T-helper 2 cell treated with Interferon-gamma antibody and Interleukin-4, amounts not matched to agents 5 μg/mL and 100 μg/mL, for 36 hours (primary cell): Measurements from ENCODE around the gene NELFA.
"Not testable (repeated sequence)": the region's sequence is repeated elsewhere in the genome, so short reads cannot be mapped to it uniquely, and the experiment has no call there.

Experiments used
- DNase-seq: peaks from one replicate; pipeline ENCODE4 v3.0.0; 2021; ENCODE audit warnings: low spot score
- H3K27ac Mint-ChIP-seq: one replicate; pipeline ENCODE4 v1.8.0; 2021; ENCODE audit warnings: mild to moderate bottlenecking, mixed read lengths
- H3K27me3 Mint-ChIP-seq: one replicate; pipeline ENCODE4 v1.8.0; 2021; ENCODE audit warnings: low read depth, mixed read lengths
- H3K36me3 Mint-ChIP-seq: one replicate; pipeline ENCODE4 v1.8.0; 2021; ENCODE audit warnings: low read depth, mixed read lengths
- H3K4me1 Mint-ChIP-seq: one replicate; pipeline ENCODE4 v1.8.0; 2021; ENCODE audit warnings: low read depth, mixed read lengths
- H3K4me3 Mint-ChIP-seq: one replicate; pipeline ENCODE4 v1.8.0; 2022; ENCODE audit warnings: mild to moderate bottlenecking, moderate library complexity, mixed read lengths
- H3K9me3 Mint-ChIP-seq: one replicate; pipeline ENCODE4 v1.8.0; 2021; ENCODE audit warnings: mixed read lengths

The NELFA gene

GRCh38 chr4:2015008-2015407 is 6.2 kb upstream of the NELFA start:
- Mint-ChIP-seq H3K4me1 (peaks cover 8% of the 10 kb centered on the region), H3K27me3 (peaks cover 25% of the 10 kb centered on the region), H3K9me3 (no peaks in the 10 kb centered on the region), H3K36me3 (no peaks in the 10 kb centered on the region), H3K4me3 (no peak overlapping the region), H3K27ac (no peak overlapping the region)
- DNase-seq = no peak

- Mint-ChIP-seq H3K27ac (no peak overlapping the region), H3K4me3 (no peak overlapping the region), H3K36me3 (peaks cover 2% of the 10 kb centered on the region), H3K9me3 (no peaks in the 10 kb centered on the region), H3K27me3 (peaks cover 21% of the 10 kb centered on the region), H3K4me1 (peaks cover 16% of the 10 kb centered on the region)
- DNase-seq = no peak
Observed at GRCh38 chr4:2011583-2011982, 2.8 kb upstream of the NELFA start.

DNA sequence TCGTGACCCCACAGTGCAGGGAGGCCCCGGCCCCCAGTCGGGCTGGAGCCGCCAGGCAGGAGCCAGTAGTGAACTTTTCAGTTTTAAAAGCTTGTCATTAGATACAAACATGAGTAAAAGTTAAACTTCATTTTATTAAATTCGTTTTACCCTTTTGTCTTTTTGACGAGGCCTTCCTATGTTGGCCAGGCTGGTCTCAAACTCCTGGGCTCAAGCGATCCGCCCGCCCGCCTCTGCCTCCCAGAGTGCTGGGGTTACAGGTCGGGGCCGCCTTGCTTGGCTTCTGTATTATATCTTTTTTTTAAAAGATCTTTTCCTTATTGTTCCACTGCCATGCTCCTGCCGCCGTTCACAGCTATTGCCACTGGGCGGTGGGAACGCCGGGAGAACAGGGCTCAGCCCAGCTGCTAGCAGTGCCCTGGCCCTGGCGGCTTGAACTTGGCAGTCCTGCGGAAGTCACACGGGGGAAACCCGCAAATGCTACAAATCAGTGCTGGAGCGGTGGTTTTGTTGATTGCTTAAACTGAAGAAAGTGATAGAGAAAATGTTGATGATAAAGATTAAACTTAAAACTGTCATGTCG is 968 bp upstream of the NELFA start:
- Mint-ChIP-seq H3K4me1 (peaks cover 28% of the 10 kb centered on the region), H3K36me3 (peaks cover 13% of the 10 kb centered on the region), H3K4me3 (peak overlapping the region; percentile 91)

DNA sequence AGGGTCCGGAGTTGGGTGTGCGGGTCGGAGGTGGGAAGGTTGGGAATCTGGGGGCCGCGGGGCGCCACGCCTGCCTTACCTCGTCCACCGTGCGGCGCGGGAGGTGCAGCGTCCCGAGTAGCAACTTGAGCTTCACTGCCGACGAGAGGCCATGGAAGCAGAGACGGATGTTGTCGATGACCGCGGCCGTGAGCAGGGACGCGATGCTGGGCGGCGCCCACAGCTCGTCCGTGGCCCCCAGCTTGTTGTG is 178 bp downstream of the NELFA start:
- Mint-ChIP-seq H3K9me3 (no peaks in the 10 kb centered on the region), H3K27me3 (peaks cover 10% of the 10 kb centered on the region), H3K36me3 (peaks cover 13% of the 10 kb centered on the region), H3K4me3 (peak overlapping the region; percentile 91), H3K27ac (peak overlapping the region; percentile 89), H3K4me1 (peaks cover 28% of the 10 kb centered on the region)
- DNase-seq = no peak

More for the DNA sequence above, 968 bp upstream of the NELFA start:
- H3K27ac Mint-ChIP-seq = peak overlapping the region; percentile 91
- peaks cover 17% of the 10 kb centered on the region for H3K27me3 Mint-ChIP-seq
- peak; percentile 45 for DNase-seq
- no peaks in the 10 kb centered on the region for H3K9me3 Mint-ChIP-seq

DNA sequence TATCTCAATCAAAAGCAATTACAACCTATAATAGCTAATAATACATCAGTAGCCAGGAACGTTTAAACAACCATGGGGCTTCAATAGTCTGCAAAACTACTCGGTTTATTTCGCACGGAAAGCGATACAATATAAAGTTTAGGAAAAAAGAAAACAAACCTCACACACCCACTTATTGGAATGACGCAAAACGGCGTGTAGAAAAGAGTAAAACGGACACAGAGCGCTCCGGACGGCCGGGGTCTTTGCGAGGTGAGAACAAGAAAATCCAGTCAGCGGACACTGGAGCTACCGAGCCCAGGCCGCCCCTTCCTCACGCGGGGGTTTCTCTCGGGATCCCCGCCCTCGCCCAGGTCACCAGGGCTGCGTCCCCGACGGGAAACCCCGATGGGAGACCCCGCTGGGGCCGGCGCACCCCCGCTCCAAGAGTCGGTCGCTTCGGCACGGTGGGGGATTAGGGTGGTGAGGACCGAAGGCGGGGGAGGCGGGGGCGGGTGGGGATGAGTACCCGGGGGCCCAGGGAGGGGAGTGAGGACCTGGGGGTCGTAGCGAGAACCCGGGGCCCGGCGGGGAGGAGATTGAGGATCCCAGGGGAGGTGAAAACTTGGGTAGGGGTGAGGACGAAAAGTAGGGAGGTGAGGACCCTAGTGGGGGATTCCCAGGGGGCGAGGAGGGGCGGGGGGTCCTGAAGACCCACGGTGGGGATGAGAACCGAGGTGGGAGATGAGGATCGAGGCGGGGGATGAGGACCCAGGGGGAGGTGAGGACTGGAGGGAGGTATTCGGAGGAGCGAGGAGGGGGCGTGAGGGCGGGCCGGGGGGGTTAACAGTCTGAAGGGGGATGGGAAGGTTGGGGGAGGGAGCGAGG is 737 bp downstream of the NELFA start:
- Mint-ChIP-seq H3K36me3 (peaks cover 18% of the 10 kb centered on the region), H3K4me3 (peak overlapping the region; percentile 91), H3K9me3 (no peaks in the 10 kb centered on the region), H3K4me1 (peaks cover 31% of the 10 kb centered on the region), H3K27me3 (peaks cover 10% of the 10 kb centered on the region), H3K27ac (peak overlapping the region; percentile 89)
- no peak for DNase-seq

DNA sequence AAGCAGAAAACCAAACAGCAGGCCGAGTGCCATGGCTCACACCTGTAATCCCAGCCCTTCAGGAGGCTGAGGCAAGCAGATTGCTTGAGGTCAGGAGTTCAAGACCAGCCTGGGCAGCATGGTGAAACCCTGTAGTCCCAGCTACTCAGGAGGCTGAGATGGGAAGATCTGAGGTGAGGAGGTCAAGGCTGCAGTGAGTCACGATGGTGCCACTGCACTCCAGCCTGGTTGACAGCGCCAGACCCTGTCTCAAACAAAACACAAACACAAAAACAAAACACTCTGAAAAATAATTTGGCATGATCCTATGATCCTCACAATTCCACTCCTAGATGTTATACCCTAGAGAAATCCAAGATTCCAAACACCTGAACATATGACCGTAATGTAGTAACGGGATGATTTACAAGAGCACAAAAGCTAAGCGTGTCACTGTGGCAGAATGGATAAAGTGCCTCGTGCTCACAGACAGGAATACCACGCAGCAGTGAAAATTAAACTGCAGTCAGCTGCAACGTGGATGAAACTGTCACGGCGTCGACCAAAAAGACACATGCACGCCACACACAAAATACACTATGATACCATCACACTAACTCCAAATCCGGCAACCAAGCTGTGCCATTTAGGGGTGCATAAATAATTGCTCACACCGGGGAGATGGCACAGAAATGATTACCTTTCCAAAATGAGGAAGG is 1.7 kb downstream of the NELFA start:
- Mint-ChIP-seq H3K4me1 (peaks cover 40% of the 10 kb centered on the region), H3K4me3 (peak overlapping the region; percentile 91), H3K9me3 (no peaks in the 10 kb centered on the region), H3K36me3 (peaks cover 27% of the 10 kb centered on the region), H3K27me3 (peaks cover 8% of the 10 kb centered on the region), H3K27ac (peak overlapping the region; percentile 85)
- DNase-seq = no peak

DNA sequence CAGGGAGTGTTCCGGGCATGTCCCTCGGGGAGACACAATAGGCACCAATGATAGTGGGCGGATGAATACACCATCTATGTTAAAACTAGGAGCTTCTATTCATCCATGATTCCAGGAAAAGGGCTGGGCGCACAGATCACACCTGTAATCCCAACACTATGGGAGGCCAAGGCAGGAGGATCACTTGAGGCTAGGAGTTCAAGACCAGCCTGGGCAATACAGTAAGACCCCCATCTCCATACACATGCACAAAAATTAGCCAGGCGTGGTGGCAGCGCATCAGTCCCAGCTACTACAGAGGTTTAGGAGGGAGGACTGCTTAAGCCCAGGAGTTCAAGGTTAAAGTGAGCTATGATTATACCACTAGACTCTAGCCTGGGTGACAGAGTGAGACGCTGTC is 2.4 kb downstream of the NELFA start:
- peaks cover 30% of the 10 kb centered on the region for H3K36me3 Mint-ChIP-seq
- H3K4me1 Mint-ChIP-seq = peaks cover 40% of the 10 kb centered on the region
- no peak overlapping the region for H3K27ac Mint-ChIP-seq
- no peaks in the 10 kb centered on the region for H3K9me3 Mint-ChIP-seq
- H3K27me3 Mint-ChIP-seq = peaks cover 8% of the 10 kb centered on the region
- peak overlapping the region; percentile 91 for H3K4me3 Mint-ChIP-seq
- no peak for DNase-seq

DNA sequence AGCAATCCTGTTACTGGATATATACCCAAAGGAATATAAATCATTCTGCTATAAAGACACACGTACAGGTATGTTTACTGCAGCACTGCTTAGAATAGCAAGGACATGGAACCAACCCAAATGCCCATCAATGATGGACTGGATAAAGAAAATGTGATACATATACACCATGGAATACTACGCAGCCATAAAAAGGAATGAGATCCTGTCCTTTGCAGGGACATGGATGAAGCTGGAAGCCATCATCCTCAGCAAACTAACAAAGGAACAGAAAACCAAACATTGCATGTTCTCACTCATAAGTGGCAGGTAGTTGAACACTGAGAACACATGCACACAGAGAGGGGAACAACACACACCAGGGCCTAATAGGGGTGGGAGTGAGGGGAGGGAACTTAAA is 5.4 kb downstream of the NELFA start:
- peaks cover 28% of the 10 kb centered on the region for H3K9me3 Mint-ChIP-seq
- H3K4me1 Mint-ChIP-seq = peaks cover 31% of the 10 kb centered on the region
- not testable (repeated sequence) for DNase-seq, H3K27me3 Mint-ChIP-seq, H3K4me3 Mint-ChIP-seq, H3K27ac Mint-ChIP-seq
- peaks cover 60% of the 10 kb centered on the region for H3K36me3 Mint-ChIP-seq

DNA sequence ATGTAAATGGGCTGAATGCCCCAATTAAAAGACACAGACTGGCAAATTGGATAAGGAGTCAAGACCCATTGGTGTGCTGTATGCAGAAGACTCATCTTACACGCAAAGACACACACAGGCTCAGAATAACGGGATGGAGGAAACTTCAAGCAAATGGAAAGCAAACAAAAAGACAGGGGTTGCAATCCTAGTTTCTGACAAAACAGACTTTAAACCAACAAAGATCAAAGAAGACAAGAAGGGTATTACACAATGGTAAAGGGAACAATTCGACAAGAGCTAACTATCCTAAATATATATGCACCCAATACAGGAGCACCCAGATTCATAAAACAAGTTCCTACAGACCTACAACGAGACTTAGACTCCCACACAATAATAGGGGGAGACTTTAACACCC is 9.5 kb downstream of the NELFA start:
- peaks cover 76% of the 10 kb centered on the region for H3K36me3 Mint-ChIP-seq
- not testable (repeated sequence) for DNase-seq, H3K27me3 Mint-ChIP-seq, H3K27ac Mint-ChIP-seq, H3K4me3 Mint-ChIP-seq
- peaks cover 49% of the 10 kb centered on the region for H3K9me3 Mint-ChIP-seq
- peaks cover 21% of the 10 kb centered on the region for H3K4me1 Mint-ChIP-seq

DNA sequence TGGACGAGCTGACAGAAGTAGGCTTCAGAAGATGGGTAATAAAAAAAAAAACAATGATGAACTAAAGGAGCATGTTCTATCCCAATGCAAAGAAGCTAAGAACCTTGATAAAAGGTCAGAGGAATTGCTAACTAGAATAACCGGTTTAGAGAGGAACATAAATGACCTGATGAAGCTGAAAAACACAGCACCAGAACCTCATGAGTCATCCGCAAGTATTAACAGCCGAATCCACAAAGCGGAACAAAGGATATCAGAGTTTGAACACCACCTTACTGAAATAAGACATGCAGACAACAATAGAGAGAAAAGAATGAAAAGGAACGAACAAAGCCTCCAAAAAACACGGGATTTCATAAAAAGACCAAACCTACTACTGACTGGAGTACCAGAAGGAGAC is 10.5 kb downstream of the NELFA start:
- H3K36me3 Mint-ChIP-seq = peaks cover 76% of the 10 kb centered on the region
- peaks cover 49% of the 10 kb centered on the region for H3K9me3 Mint-ChIP-seq
- no peak for DNase-seq
- no peaks in the 10 kb centered on the region for H3K27me3 Mint-ChIP-seq
- H3K4me1 Mint-ChIP-seq = peaks cover 20% of the 10 kb centered on the region
- H3K27ac Mint-ChIP-seq = no peak overlapping the region
- H3K4me3 Mint-ChIP-seq = no peak overlapping the region

DNA sequence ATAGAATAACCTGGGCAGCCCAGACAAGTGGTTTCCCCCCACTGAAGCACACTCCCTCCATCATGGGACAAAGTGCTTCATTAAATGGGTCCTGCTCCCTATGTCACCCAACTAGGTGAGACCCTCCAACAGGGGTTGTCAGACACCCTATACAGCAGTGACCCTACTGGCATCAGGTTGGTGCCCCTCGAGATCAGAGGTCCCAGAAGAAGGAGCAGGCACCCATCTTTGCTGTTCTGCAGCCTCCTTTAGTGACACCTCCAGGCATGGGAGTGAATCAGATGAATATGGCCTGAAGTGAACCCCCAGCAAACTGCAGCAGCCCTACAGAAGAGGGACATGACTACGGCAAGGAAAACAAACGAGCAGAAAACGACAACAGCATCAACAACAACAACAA is 11.1 kb downstream of the NELFA start:
- Mint-ChIP-seq H3K36me3 (peaks cover 71% of the 10 kb centered on the region), H3K4me1 (peaks cover 15% of the 10 kb centered on the region), H3K4me3 (no peak overlapping the region), H3K9me3 (peaks cover 49% of the 10 kb centered on the region), H3K27me3 (no peaks in the 10 kb centered on the region), H3K27ac (no peak overlapping the region)
- no peak for DNase-seq

DNA sequence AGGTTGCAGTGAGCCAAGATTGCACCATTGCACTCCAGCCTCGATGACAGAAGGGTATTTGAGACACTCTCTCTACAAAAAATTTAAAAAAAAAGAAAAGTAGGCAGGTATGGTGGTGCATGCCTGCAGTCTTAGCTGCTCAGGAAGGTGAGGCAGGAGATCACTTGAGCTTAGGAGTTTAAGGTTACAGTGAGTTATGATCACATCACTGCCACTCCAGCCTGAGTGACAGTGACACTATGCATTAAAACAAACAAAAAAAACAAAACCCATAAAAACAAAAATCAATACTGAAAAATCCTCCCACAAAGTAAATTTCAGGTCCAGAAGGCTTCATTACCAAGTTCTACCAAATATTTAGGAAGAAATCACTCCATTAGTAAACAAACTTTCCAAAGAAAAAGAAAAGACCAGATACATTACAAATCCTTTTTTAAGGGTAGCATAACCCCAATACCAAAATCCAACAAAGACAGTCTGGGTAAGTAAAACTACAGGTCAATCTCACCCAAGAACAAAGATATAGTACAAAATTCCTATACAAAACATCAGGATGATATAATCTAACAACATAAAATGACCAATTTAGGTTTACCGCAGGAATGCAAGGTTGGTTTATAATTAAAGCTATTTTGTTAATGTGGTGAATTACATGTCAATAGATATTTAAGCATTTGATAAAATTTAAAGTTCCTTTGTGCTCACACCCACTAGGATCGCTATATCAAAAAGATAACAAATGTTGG is 11.7 kb downstream of the NELFA start:
- H3K27me3 Mint-ChIP-seq = no peaks in the 10 kb centered on the region
- peaks cover 9% of the 10 kb centered on the region for H3K4me1 Mint-ChIP-seq
- H3K4me3 Mint-ChIP-seq = no peak overlapping the region
- no peak overlapping the region for H3K27ac Mint-ChIP-seq
- peaks cover 64% of the 10 kb centered on the region for H3K36me3 Mint-ChIP-seq
- no peak for DNase-seq
- H3K9me3 Mint-ChIP-seq = peaks cover 49% of the 10 kb centered on the region

- Mint-ChIP-seq H3K27ac (no peak overlapping the region), H3K4me1 (peaks cover 6% of the 10 kb centered on the region), H3K9me3 (peaks cover 37% of the 10 kb centered on the region), H3K36me3 (peaks cover 54% of the 10 kb centered on the region), H3K4me3 (no peak overlapping the region), H3K27me3 (no peaks in the 10 kb centered on the region)
- DNase-seq = no peak
Observed at GRCh38 chr4:1994938-1995337, 13.8 kb downstream of the NELFA start.
